Osteocyte (in vitro differentiated cells): ENCODE measurements around the gene ANKFN1. TPM values are rescaled to one million over a fixed set of nuclear protein-coding genes. Genes with fewer than 3 reads are reported as not detected.

Source experiments
- DNase-seq: peaks from one replicate; pipeline ENCODE4 v3.0.0; 2021; ENCODE audit warnings: mixed read lengths; ENCODE audit not compliant: unreplicated experiment; ENCODE audit errors: extremely low spot score
- H3K27ac Mint-ChIP-seq: one replicate; pipeline ENCODE4 v1.8.0; 2021; ENCODE audit warnings: mild to moderate bottlenecking, mixed read lengths; ENCODE audit not compliant: unreplicated experiment
- H3K27me3 Mint-ChIP-seq: one replicate; pipeline ENCODE4 v1.8.0; 2021; ENCODE audit warnings: mixed read lengths; ENCODE audit not compliant: unreplicated experiment
- H3K36me3 Mint-ChIP-seq: one replicate; pipeline ENCODE4 v1.8.0; 2021; ENCODE audit warnings: mixed read lengths; ENCODE audit not compliant: unreplicated experiment
- H3K4me1 Mint-ChIP-seq: one replicate; pipeline ENCODE4 v1.8.0; 2021; ENCODE audit warnings: mixed read lengths; ENCODE audit not compliant: unreplicated experiment
- H3K4me3 Mint-ChIP-seq: one replicate; pipeline ENCODE4 v1.8.0; 2021; ENCODE audit warnings: mild to moderate bottlenecking, moderate library complexity, mixed read lengths; ENCODE audit not compliant: unreplicated experiment
- H3K9me3 Mint-ChIP-seq: one replicate; pipeline ENCODE4 v1.8.0; 2021; ENCODE audit warnings: mixed read lengths; ENCODE audit not compliant: unreplicated experiment
- CTCF ChIP-seq: fragments of 200-600 bp; sonication (generic); IDR thresholded peaks from 2 replicates; pipeline ENCODE4 v1.5.0; 2021; ENCODE audit warnings: antibody characterized with exemption, mild to moderate bottlenecking, moderate library complexity
- total RNA-seq: library from RNA; stranded (reverse); gene quantifications from 2 replicates; pipeline ENCODE4 v1.2.1, GENCODE V29; 2021

ANKFN1 gene
- total RNA-seq, 1 donor from 2014 or later: not detected

- H3K36me3 Mint-ChIP-seq: no peaks in the 10 kb centered on the region
- H3K27ac Mint-ChIP-seq: no peak overlapping the region
- no peaks in the 10 kb centered on the region for H3K27me3 Mint-ChIP-seq
- peaks cover 8% of the 10 kb centered on the region for H3K9me3 Mint-ChIP-seq
- H3K4me3 Mint-ChIP-seq: no peak overlapping the region
- peaks cover 11% of the 10 kb centered on the region for H3K4me1 Mint-ChIP-seq
- no peak for DNase-seq
- no peak for TF ChIP-seq CTCF
These were observed 28.8 kb downstream of the ANKFN1 start for GRCh38 chr17:56182081-56182480.

GRCh38 chr17:56184650-56185049 lies 31.4 kb downstream of the ANKFN1 start:
- Mint-ChIP-seq H3K9me3 (peaks cover 8% of the 10 kb centered on the region), H3K27me3 (no peaks in the 10 kb centered on the region), H3K27ac (no peak overlapping the region), H3K36me3 (no peaks in the 10 kb centered on the region), H3K4me1 (peaks cover 8% of the 10 kb centered on the region), H3K4me3 (no peak overlapping the region)
- no peak for DNase-seq
- no peak for TF ChIP-seq CTCF

GRCh38 chr17:56185491-56186221 lies 32.4 kb downstream of the ANKFN1 start:
- no peak overlapping the region for H3K27ac Mint-ChIP-seq
- no peak overlapping the region for H3K4me3 Mint-ChIP-seq
- peaks cover 8% of the 10 kb centered on the region for H3K4me1 Mint-ChIP-seq
- TF ChIP-seq CTCF: no peak
- no peaks in the 10 kb centered on the region for H3K27me3 Mint-ChIP-seq
- DNase-seq: no peak
- H3K36me3 Mint-ChIP-seq: no peaks in the 10 kb centered on the region
- peaks cover 8% of the 10 kb centered on the region for H3K9me3 Mint-ChIP-seq

- no peak overlapping the region for H3K27ac Mint-ChIP-seq
- DNase-seq: no peak
- TF ChIP-seq CTCF: no peak
These were observed 33.0 kb downstream of the ANKFN1 start for GRCh38 chr17:56186222-56186786.

GRCh38 chr17:56203430-56203829 lies 50.2 kb downstream of the ANKFN1 start:
- no peak overlapping the region for H3K4me3 Mint-ChIP-seq
- DNase-seq: no peak

More at GRCh38 chr17:56186222-56186786, 33.0 kb downstream of the ANKFN1 start:
- Mint-ChIP-seq H3K4me3 (no peak overlapping the region), H3K27me3 (no peaks in the 10 kb centered on the region), H3K9me3 (peaks cover 8% of the 10 kb centered on the region), H3K36me3 (no peaks in the 10 kb centered on the region), H3K4me1 (peaks cover 8% of the 10 kb centered on the region)

More at GRCh38 chr17:56203430-56203829, 50.2 kb downstream of the ANKFN1 start:
- Mint-ChIP-seq H3K36me3 (no peaks in the 10 kb centered on the region), H3K9me3 (peaks cover 8% of the 10 kb centered on the region), H3K4me1 (no peaks in the 10 kb centered on the region), H3K27ac (no peak overlapping the region), H3K27me3 (no peaks in the 10 kb centered on the region)
- TF ChIP-seq CTCF: no peak
